ENCODE results near the gene DENND2A. TPM values are rescaled to one million over a fixed set of nuclear protein-coding genes. Genes with fewer than 3 reads are reported as not detected.
"Not testable (repeated sequence)": the region's sequence is repeated elsewhere in the genome, so short reads cannot be mapped to it uniquely, and the experiment has no call there.

DENND2A gene
- total and polyA plus RNA-seq, 7 donors = 2.7 to 8.7 (median 3.8) TPM

GRCh38 chr7:140678081-140678815 lies 37.6 kb upstream of the DENND2A start:
- H3K27ac ChIP-seq = no peak overlapping the region
- H3K4me1 ChIP-seq = peaks cover 26% of the 10 kb centered on the region
- peaks cover 0 to 42% of the 10 kb centered on the region in 2 donors for H3K36me3 ChIP-seq (ENCODE audit: insufficient read depth in 1 of 2, low read depth in 1 of 2)
- H3K9me3 ChIP-seq = no peaks in the 10 kb centered on the region
- WGBS, 3 donors = 93 to 98% (median 94%) methylated on average over 20 of the region's 20 CpGs
- H3K27me3 ChIP-seq (ENCODE audit: insufficient read depth in 3 of 3, low read length in 2 of 3) = no peaks in the 10 kb centered on the region
- no peak for ATAC-seq
- no peak overlapping the region for H3K4me3 ChIP-seq
- no peak for DNase-seq
- no peak for TF ChIP-seq CTCF (IDR thresholded peaks at IDR 0.05)
- intact Hi-C loops (cut with DNase I) = loop anchor here in 1 of 2 donors (10.0 kb wide), 1 partner anchor 337 kb away; the partner anchor contains the start of gene MRPS33

GRCh38 chr7:140677496-140677895 lies 36.9 kb upstream of the DENND2A start:
- intact Hi-C loops (cut with DNase I) = loop anchor here in 1 of 2 donors (10.0 kb wide), 1 partner anchor 337 kb away; the partner anchor contains the start of gene MRPS33
- no peaks in the 10 kb centered on the region for H3K27me3 ChIP-seq (ENCODE audit: insufficient read depth in 3 of 3, low read length in 2 of 3)
- ATAC-seq = no peak
- H3K36me3 ChIP-seq (ENCODE audit: insufficient read depth in 1 of 2, low read depth in 1 of 2) = peaks cover 0 to 35% of the 10 kb centered on the region in 2 donors
- no peaks in the 10 kb centered on the region for H3K9me3 ChIP-seq
- 87 to 89% (median 88%) methylated on average over 3 of the region's 3 CpGs for WGBS, 3 donors
- DNase-seq = no peak
- H3K4me3 ChIP-seq = no peak overlapping the region
- TF ChIP-seq CTCF (IDR thresholded peaks at IDR 0.05) = no peak
- peaks cover 26% of the 10 kb centered on the region for H3K4me1 ChIP-seq
- H3K27ac ChIP-seq = no peak overlapping the region

GRCh38 chr7:140676956-140677355 lies 36.3 kb upstream of the DENND2A start:
- not testable (repeated sequence) for H3K27me3 ChIP-seq (ENCODE audit: insufficient read depth in 3 of 3, low read length in 2 of 3); H3K4me3 ChIP-seq; ATAC-seq; H3K9me3 ChIP-seq; DNase-seq; H3K27ac ChIP-seq
- H3K4me1 ChIP-seq = peaks cover 32% of the 10 kb centered on the region
- intact Hi-C loops (cut with DNase I) = loop anchor here in 1 of 2 donors (10.0 kb wide), 1 partner anchor 338 kb away; the partner anchor contains the start of gene MRPS33
- WGBS, 3 donors = 91 to 94% (median 91%) methylated on average over 11 of the region's 11 CpGs
- peaks cover 0 to 30% of the 10 kb centered on the region in 2 donors for H3K36me3 ChIP-seq (ENCODE audit: insufficient read depth in 1 of 2, low read depth in 1 of 2)

- Histone ChIP-seq H3K9me3 (no peaks in the 10 kb centered on the region), H3K27ac (no peak overlapping the region), H3K27me3 (ENCODE audit: insufficient read depth in 3 of 3, low read length in 2 of 3) (no peaks in the 10 kb centered on the region), H3K36me3 (ENCODE audit: insufficient read depth in 1 of 2, low read depth in 1 of 2) (peaks cover 0 to 23% of the 10 kb centered on the region in 2 donors), H3K4me1 (peaks cover 32% of the 10 kb centered on the region), H3K4me3 (no peak overlapping the region)
- TF ChIP-seq CTCF (IDR thresholded peaks at IDR 0.05) = no peak
- no peak for DNase-seq
- ATAC-seq = no peak
- intact Hi-C loops (cut with DNase I) = loop anchor here in 1 of 2 donors (10.0 kb wide), 1 partner anchor 338 kb away; the partner anchor contains the start of gene MRPS33
- WGBS, 3 donors = 89 to 93% (median 91%) methylated on average over 3 of the region's 3 CpGs
Observed at GRCh38 chr7:140676306-140676705, 35.7 kb upstream of the DENND2A start.

- Histone ChIP-seq H3K27me3 (ENCODE audit: insufficient read depth in 3 of 3, low read length in 2 of 3) (no peaks in the 10 kb centered on the region), H3K36me3 (ENCODE audit: insufficient read depth in 1 of 2, low read depth in 1 of 2) (peaks cover 0 to 17% of the 10 kb centered on the region in 2 donors), H3K9me3 (no peaks in the 10 kb centered on the region), H3K27ac (no peak overlapping the region), H3K4me3 (no peak overlapping the region), H3K4me1 (peaks cover 32% of the 10 kb centered on the region)
- WGBS, 3 donors = 85 to 87% (median 86%) methylated on average over 4 of the region's 4 CpGs
- no peak for ATAC-seq
- no peak for DNase-seq
- TF ChIP-seq CTCF (IDR thresholded peaks at IDR 0.05) = no peak
- intact Hi-C loops (cut with DNase I) = loop anchor here in 1 of 2 donors (10.0 kb wide), 1 partner anchor 339 kb away; the partner anchor contains the start of gene MRPS33
Observed at GRCh38 chr7:140675726-140676125, 35.1 kb upstream of the DENND2A start.
